ENCODE measurements around the gene RBKS.

- TF ChIP-seq, protein P1, sequence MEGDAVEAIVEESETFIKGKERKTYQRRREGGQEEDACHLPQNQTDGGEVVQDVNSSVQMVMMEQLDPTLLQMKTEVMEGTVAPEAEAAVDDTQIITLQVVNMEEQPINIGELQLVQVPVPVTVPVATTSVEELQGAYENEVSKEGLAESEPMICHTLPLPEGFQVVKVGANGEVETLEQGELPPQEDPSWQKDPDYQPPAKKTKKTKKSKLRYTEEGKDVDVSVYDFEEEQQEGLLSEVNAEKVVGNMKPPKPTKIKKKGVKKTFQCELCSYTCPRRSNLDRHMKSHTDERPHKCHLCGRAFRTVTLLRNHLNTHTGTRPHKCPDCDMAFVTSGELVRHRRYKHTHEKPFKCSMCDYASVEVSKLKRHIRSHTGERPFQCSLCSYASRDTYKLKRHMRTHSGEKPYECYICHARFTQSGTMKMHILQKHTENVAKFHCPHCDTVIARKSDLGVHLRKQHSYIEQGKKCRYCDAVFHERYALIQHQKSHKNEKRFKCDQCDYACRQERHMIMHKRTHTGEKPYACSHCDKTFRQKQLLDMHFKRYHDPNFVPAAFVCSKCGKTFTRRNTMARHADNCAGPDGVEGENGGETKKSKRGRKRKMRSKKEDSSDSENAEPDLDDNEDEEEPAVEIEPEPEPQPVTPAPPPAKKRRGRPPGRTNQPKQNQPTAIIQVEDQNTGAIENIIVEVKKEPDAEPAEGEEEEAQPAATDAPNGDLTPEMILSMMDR (IDR thresholded peaks at IDR 0.05) = no peak
- no peak for TF ChIP-seq POLR2A (IDR thresholded peaks at IDR 0.05)
Observed at GRCh38 chr2:27935026-27935425, 44.8 kb upstream of the RBKS start.

All from thyroid gland (tissue), 4 donors.